CD1c-positive myeloid dendritic cell (primary cell): ENCODE results near the gene IL22RA2.
"Not testable (repeated sequence)": the region's sequence is repeated elsewhere in the genome, so short reads cannot be mapped to it uniquely, and the experiment has no call there.

ENCODE experiments used
- DNase-seq: peaks from one replicate; pipeline ENCODE4 v3.0.0-alpha.2; 2016; ENCODE audit errors: extremely low spot score

IL22RA2 gene

GRCh38 chr6:137126875-137127485, 46.5 kb downstream of the IL22RA2 start:
- DNase-seq = no peak

- DNase-seq = no peak
Measured at GRCh38 chr6:137123078-137123477, 50.4 kb downstream of the IL22RA2 start.

- no peak for DNase-seq
Measured at GRCh38 chr6:137122612-137123011, 50.8 kb downstream of the IL22RA2 start.

GRCh38 chr6:137121401-137121997, 51.9 kb downstream of the IL22RA2 start:
- DNase-seq = no peak

- no peak for DNase-seq
Measured at GRCh38 chr6:137120748-137121147, 52.7 kb downstream of the IL22RA2 start.

- no peak for DNase-seq
Measured at GRCh38 chr6:137119196-137120104, 54.0 kb downstream of the IL22RA2 start.

- no peak for DNase-seq
Measured at GRCh38 chr6:137117581-137117980, 55.9 kb downstream of the IL22RA2 start.

- no peak for DNase-seq
Measured at GRCh38 chr6:137116807-137117206, 56.6 kb downstream of the IL22RA2 start.

- DNase-seq = no peak
Measured at GRCh38 chr6:137115658-137116057, 57.8 kb downstream of the IL22RA2 start.

GRCh38 chr6:137112067-137112355, 61.4 kb downstream of the IL22RA2 start:
- DNase-seq = no peak

- no peak for DNase-seq
Measured at GRCh38 chr6:137111296-137112066, 62.0 kb downstream of the IL22RA2 start.

GRCh38 chr6:137107767-137108105, 65.7 kb downstream of the IL22RA2 start:
- DNase-seq = no peak

- DNase-seq = not testable (repeated sequence)
Measured at GRCh38 chr6:137107047-137107766, 66.2 kb downstream of the IL22RA2 start.

GRCh38 chr6:137106183-137106582, 67.3 kb downstream of the IL22RA2 start:
- DNase-seq = no peak

- no peak for DNase-seq
Measured at GRCh38 chr6:137105375-137105774, 68.1 kb downstream of the IL22RA2 start.

- no peak for DNase-seq
Measured at GRCh38 chr6:137104926-137105325, 68.5 kb downstream of the IL22RA2 start.

GRCh38 chr6:137102851-137103492, 70.5 kb downstream of the IL22RA2 start:
- peak; percentile 44 for DNase-seq

GRCh38 chr6:137102050-137102848, 71.2 kb downstream of the IL22RA2 start:
- DNase-seq = no peak

- DNase-seq = peak; percentile 24
Measured at GRCh38 chr6:137099689-137100403, 73.6 kb downstream of the IL22RA2 start.

GRCh38 chr6:137097526-137097925, 75.9 kb downstream of the IL22RA2 start:
- DNase-seq = no peak
